Pons (tissue), 1 donor: ENCODE measurements around the gene OR1K1.
"Not testable (repeated sequence)": the region's sequence is repeated elsewhere in the genome, so short reads cannot be mapped to it uniquely, and the experiment has no call there.

Experiments
- DNase-seq: peaks from one replicate; pipeline ENCODE4 v3.0.0-alpha.2; 2016; ENCODE audit warnings: low spot score

Gene OR1K1

DNA sequence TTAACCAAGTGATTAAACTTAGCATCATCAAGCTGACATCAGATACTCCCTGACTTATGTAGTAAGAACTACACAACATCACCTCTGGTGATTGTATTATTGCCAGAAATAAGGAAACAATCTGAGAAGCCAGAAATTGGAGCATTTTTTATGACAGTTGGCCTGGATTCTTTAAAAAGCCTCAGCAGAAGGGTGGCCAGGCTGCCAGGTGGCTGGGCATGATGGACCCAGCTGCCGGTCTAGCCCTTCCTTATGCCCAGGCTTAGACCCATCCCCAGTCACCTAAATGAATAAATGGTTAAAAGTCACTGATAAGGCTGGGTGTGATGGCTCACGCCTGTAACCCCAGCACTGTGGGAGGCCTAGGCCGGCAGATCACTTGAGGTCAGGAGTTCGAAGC is 12.8 kb downstream of the OR1K1 start:
- DNase-seq: no peak

DNA sequence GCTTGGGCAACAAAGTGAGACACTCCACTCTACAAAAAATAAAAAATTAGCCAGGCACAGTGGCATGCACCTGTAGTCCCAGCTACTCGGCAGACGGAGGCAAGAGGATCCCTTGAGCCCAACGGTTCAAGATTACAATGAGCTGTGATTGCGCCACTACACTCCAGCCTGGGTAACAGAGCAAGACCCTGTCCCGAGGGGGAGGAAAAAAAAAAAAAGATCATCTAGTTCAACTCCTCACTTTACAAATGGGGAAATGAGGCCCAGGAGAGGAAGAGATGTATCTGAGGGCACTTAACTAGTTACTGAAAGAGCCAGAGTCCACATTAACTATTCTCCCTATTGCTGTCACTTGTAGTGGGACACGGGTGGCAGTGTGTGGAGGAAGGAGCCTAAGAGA is 14.6 kb downstream of the OR1K1 start:
- DNase-seq: no peak

DNA sequence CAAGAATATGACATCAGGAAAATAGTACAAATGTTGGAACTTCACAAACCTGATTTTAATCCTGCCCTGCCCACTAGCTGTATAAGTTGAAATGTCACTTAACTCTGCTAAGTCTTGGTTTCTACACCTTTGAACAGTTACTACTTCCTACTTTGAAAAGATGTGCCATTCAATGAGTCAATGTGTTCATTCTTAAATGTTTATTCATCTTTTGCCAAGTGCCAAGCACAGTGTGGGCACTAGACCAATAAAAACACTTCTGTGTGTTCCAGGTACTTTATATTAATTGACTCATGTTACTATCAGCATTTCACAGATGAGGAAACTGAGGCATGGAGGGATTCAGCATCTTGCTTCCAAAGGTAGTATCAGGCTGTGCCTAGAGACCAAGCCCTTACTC is 15.6 kb downstream of the OR1K1 start:
- DNase-seq: no peak

DNA sequence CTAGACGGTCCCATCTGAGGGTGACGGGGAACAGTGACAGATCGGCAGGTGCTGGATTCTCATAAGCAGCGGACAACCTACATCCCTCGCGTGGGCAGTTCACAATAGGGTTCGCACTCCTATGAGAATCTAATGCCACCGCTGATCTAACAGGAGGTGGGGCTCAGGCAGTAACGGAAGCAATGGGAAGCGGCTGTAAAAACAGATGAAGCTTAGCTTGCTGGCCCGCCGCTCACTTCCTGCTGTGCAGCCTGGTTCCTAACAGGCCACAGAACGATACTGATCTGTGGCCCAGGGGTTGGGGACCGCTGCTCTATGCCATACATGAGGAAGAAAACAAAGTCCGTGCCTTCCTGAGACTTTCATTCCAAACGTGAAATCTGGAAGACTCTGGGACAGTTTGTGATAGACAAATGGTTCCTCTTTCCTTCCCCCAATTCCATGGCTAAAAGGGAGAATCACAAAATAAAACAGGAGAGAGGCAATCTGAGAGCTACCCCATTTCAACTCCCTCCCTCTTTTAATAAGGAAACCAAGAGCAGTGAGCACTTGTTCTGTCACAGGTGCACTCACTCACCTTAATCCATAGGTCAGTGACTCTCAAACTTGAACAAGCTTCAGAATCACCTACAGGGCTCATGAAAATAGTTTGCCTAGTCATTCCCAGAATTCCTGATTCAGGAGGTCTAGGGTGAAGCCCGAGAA is 16.4 kb downstream of the OR1K1 start:
- DNase-seq: peak; percentile 43

DNA sequence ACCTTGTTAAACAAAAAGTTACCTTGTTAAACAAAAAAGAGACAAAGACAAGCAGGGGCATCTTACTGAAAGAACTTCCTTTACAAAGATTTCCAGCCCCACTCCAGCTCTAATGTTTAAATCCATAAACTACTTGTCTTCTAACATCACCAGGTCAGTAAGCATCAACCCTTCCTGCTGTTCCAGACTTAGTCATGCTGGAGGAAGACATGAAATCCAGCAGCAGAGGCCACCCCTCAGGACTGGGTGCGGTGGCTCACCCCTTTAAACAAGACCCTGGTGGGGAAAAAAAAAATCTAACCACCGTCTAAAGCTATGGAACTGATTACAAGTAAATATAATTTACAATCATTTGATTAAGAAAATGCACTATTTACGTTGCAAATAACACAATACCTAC is 19.4 kb downstream of the OR1K1 start:
- peak; percentile 30 for DNase-seq

DNA sequence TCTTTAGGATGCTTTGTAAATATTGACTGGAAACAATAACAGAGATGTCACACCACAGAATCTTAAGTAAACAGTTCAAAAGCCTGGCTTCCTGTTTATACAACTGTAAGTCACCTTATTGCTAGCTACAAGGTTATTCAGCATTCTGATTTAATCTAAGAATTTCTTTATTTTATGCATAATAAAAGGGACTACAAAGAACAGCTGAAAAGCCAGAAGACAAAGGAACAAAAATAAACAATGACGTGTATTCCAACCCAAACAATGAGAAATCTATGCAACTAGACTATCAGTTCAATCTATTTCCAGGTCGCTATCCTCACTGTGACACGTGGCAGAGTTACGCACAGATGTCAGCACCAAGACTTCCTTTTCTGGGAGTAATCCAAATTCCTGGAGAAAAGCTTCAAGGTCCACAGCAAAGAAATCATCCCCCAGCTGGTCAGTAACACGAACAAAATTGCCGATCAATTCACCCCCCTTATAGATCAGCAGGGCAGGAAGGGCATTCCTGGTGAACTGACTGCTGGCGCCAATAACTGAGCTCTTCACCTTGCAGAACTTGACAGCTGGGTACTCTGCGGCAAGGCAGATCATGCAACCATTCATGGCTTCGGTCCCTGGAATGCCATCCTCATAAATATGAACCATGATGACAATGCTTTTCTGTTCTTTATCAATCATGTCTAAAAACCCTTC is 20.0 kb downstream of the OR1K1 start:
- DNase-seq: peak; percentile 76

DNA sequence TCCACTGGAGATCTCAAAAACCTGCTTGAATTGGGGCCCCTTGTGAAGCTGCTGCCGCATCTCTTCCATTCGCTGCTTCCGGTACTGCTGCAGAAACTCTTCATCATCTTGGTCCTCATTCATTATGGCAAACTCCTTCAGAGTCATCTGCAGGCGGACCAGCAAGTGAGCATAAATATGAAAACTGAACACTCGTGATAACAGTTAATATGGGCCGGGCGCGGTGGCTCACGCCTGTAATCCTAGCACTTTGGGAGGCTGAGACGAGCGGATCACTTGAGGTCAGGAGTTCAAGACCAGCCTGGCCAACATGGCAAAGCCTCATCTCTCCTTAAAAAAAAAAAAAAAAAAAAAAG is 20.5 kb downstream of the OR1K1 start:
- DNase-seq: no peak

DNA sequence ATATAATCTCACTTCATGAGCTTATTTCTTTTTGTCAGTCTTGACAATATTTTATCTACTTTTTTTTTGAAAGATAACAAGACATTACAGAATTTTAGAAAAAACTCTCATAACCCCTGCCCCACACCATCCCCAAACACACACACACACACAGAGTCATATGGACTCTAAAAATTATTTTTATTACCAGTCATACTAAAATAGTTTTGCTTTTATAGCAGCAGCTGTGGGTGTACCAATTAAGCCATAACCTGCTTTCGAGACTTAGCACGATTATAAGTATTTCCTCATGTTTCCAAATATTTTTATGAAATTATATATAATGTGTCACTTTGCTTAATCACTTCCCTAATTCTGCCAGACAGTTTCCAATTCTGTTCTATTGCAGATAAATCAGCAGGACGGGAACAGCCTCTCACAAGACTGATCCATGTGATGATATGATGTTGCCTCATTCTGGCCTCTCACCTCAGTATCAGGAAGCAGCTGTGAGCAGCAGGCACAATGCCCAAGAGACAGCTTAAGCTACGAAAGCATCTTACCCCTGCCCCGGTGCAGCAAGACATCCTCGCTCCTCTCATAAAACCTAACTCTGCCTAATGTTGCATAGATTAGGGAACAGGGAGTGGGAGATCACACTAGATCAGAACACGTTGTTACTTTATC is 21.5 kb downstream of the OR1K1 start:
- peak; percentile 59 for DNase-seq

DNA sequence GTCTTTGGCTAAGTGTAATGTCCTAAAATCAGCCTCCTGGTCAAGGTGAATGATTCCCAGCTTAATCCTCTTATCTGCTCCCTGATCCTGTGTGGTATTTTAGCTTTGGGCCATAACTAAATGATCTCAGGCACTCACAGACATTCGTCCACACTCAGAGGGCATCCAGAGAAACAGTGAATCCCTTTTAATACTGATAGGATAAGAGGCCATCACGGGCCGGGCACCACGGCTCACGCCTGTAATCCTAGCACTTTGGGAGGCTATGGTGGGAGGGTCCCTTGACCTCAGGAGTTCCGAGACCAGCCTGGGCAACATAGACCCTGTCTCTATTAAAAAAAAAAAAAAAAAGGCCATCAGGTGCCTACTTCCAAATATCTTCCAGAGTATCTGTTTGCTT is 22.1 kb downstream of the OR1K1 start:
- no peak for DNase-seq

DNA sequence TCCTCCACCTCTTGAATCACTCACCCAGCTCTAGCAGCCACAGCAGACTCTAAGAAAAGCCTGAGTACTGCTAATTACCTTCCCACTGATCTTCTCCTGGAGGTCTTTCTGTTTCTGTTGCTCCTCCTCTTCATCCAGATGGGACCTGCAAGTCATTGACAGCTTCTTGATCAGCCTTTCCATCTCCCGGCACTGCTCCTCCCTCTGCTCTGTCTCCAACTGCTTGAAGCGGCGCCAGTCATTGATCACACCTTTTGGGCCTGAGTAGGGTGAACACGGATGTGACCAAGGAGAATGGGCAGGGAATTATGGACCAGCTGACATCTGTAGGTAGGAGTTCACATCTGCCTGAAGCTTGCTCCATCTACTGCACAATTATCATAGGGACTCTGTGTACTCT is 23.0 kb downstream of the OR1K1 start:
- no peak for DNase-seq

DNA sequence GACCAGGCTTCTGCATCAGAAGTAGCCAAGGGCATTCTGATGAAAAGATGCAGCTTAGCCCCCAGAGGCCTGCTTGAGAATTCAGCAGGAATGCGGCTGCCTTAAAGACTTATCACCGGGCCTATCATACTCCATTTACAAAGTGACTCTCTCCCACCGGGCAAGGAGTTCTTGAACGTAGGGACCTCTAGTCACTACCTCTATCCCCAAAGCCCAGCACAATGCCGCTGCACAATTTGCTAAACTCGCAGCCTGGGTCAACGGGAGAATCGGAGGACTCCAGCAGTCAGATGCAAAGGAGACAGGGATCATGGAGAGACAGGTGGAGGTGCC is 27.8 kb downstream of the OR1K1 start:
- DNase-seq: no peak

DNA sequence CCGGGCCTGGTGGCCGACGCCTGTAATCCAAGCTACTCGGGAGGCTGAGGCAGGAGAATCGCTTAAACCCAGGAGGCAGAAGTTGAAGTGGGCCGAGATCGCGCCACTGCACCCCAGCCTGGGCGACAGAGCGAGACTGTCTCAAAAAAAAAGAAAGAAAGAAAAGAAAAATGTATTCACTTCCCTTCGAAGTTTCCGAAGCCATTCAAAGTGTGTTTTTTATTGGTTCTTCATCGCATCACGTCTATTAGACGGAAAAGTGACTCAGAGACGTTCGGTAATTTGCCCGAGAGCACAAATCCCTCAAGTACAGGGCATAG is 29.0 kb downstream of the OR1K1 start:
- not testable (repeated sequence) for DNase-seq

DNA sequence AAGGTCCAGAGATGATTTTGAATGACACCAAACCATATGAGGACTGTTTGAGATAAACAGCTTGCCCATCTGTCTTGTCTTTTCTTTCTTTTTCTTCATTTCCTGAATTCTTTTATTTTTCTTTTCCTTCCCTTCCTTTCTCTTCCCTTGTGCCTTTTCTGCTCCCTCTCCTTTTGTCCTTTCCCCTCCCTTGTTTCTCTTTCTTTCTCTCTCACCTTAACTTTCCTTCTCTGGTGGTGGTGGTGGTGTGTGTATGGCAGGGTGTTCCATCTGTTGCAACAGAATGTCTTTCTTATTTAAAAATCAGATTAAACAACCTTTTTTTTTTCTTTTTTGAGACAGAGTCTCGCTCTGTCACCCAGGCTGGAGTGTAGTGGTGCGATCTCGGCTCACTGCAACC is 32.3 kb downstream of the OR1K1 start:
- no peak for DNase-seq

DNA sequence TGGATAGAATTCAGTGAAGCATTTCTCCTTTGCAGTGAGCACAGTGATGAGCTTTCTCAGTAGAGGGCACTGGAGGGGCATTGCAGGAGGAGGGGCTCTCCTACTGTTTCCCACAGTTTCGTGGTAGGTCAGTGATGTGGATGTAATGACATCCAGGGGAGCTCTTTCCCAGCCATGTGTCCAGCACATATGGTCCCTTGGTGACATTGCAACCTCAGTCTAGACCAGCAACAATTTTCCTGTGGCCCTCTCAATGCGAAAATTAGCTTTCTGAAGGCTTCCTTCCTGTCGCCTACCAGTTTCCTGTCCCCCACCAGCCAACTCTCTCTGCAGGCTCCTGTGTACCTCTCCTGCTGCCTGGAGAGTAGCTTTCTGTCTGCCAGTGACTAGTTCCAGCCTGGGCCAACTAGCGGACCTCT is 35.4 kb downstream of the OR1K1 start:
- DNase-seq: no peak

DNA sequence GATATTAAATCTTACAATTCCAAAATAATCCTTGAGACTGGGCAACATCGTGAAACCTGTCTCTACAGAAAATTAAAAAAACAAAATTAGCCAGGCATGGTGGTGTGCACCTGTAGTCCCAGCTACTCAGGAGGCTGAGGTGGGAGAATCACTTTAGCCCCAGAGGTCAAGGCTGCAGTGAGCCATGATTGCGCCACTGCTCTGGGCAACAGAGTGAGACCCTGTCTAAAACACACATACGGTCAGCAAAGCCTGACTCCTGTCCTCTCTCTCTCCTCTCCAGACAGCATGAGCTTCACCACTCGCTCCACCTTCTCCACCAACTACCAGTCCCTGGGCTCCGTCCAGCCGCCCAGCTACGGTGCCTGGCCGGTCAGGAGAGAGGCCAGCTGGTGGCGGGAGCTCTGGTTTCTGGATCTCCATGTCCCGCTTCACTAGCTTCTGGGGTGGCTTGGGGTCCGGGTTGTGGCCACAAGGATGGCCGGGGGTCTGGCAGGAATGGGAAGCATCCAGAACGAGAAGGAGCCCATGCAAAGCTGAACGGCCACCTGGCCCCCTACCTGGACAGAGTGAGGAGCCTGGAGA is 37.4 kb downstream of the OR1K1 start:
- DNase-seq: no peak

DNA sequence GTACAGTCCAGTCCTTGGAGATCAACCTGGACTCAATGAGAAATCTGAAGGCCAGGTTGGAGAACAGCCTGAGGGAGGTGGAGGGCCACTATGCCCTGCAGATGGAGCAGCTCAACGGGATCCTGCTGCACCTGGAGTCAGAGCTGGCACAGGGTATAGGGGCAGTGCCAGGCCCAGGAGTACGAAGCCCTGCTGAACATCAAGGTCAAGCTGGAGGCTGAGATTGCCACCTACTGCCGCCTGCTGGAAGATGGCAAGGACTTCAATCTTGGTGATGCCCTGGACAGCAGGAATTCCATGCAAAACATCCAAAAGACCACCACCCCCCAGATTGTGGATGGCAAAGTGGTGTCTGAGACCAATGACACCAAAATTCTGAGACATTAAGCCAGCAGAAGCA is 38.5 kb downstream of the OR1K1 start:
- DNase-seq: not testable (repeated sequence)

DNA sequence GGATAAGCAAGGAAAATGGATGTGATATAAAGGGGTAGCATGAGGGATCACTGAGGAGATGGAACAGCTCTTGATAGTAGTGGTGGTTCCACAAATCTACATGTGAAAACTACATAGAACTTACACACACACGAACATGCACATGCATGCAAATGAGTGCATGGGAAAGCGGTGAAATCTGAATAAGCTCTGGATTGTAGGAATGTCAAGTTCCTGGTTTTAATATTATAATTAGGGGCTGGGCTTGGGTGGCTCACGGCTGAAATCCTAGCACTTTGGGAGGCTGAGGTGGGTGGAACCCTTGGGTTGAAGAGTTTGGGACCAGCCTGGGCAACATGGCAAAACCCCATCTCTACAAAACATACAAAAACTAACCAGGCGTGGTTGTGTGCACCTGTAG is 41.6 kb downstream of the OR1K1 start:
- DNase-seq: no peak

DNA sequence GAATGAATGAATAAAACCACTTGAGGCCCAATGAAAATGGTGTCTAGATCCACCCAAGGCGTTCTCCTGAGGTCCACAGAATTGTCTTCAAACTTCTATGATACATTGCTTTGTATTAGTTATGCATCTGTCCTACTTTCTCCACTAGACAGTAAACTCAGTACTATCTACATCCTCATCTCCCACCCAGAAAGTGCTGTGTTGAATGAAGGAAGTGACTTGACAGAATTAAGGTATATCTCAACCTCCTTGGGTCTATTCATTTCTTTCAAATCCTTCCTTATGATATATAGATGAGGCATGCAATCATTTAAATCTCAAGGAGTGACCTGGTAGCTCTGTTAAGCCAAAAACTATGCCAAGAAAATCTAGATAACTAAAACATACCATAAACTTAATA is 44.2 kb downstream of the OR1K1 start:
- DNase-seq: no peak

DNA sequence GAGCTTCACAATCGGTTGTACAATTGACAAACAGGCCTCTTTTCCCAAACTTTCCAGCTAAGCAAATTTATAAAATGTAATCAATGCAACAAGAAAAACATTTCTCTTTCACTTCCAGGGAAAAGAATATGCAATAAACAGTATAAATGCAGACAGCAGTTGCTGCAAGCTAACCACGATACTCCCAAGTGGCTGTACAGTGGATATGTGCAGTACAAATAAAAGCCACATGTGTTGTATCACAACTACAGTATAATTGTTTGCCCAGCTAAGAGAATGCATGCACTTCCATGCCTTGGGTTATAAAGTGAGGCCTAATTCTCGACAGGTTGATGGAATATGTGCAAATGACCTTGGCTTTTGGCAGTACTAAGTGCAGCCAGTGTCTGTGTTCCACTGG is 45.2 kb downstream of the OR1K1 start:
- no peak for DNase-seq

DNA sequence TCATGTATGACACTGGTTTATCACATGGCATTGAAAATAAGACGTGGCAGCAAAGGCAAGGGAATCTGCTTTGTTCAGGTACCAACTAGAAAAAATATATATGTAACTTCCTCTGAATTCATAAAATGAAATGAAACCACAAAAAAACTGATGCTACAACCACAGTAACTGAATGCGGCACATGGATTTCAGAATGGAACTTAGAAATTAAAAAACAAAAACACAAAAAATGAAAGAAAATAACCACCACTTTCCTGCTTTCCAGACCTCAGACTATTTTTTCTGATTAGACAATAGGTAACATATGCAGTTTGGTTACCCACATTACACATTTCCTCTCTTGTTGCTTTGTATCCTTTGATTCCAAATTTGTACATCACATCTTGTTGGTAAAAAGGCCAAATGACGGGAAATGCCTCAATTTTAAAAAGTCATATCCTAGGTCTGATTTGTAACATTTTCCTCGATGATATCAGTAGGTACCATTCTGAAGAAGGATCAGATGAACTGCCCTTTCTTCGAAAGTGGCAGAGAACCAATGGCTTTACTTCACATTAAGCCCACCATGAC is 46.5 kb downstream of the OR1K1 start:
- no peak for DNase-seq

DNA sequence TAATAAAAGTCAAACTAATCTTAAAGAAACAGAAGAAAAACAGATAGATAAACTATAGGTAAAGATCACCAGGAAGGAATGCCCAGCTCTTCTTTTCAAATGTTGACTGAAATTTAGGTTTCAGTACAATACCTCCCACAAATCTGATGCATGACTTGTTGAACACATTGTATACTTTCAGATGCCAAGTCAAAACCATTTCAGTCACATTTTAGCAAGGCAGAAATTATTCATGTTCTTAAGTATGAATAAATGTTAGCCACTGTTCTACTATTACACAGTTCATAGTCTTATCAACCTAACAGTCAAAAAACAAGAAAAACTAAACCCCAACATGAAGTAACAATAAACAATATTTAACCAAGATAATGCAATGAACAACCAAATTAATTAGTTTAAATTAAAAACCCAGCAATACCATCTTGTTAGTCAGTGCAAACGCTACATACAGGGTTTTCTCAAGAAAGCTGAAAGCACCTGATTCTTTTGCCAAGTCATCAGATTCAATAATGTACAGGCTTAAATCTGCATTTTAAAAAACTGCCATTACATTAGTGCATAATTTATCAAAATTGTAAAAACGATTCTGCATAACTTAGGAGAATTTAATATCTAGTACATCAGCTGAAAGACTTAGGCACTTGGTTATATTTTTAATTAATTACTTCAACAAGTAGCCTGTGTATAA is 48.5 kb downstream of the OR1K1 start:
- no peak for DNase-seq
